ENCODE results near the gene COL6A2.

GRCh38 chr21:46081862-46082712, 15.8 kb upstream of the COL6A2 start:
- TF ChIP-seq GATA3 (IDR thresholded peaks at IDR 0.05; ENCODE audit: low read depth, low read length) (no peak), GATA2 (IDR thresholded peaks at IDR 0.05; ENCODE audit: low read depth, low read length) (no peak)

Measured in SH-SY5Y (cell line).